CD4-positive, alpha-beta T cell treated with Interleukin-4 for 1 hour (primary cell): ENCODE results near the gene CNGB1.
"Not testable (repeated sequence)": the region's sequence is repeated elsewhere in the genome, so short reads cannot be mapped to it uniquely, and the experiment has no call there.

Experiments
- DNase-seq, 2 donors: peaks; one replicate each; pipeline ENCODE4 v3.0.0-alpha.2; 2020 to 2022

The CNGB1 gene

GRCh38 chr16:57950382-57950781, 20.5 kb downstream of the CNGB1 start:
- DNase-seq: no peak

- no peak for DNase-seq
Measured at GRCh38 chr16:57949595-57950238, 21.2 kb downstream of the CNGB1 start.

GRCh38 chr16:57949013-57949412, 21.9 kb downstream of the CNGB1 start:
- DNase-seq: no peak

- DNase-seq: no peak
Measured at GRCh38 chr16:57948027-57948426, 22.9 kb downstream of the CNGB1 start.

GRCh38 chr16:57947261-57947660, 23.7 kb downstream of the CNGB1 start:
- no peak for DNase-seq

GRCh38 chr16:57946181-57946801, 24.6 kb downstream of the CNGB1 start:
- no peak for DNase-seq

GRCh38 chr16:57945740-57946138, 25.2 kb downstream of the CNGB1 start:
- DNase-seq: no peak

GRCh38 chr16:57944970-57945739, 25.8 kb downstream of the CNGB1 start:
- no peak for DNase-seq

- not testable (repeated sequence) for DNase-seq
Measured at GRCh38 chr16:57943381-57943780, 27.5 kb downstream of the CNGB1 start.

GRCh38 chr16:57941901-57942300, 29.0 kb downstream of the CNGB1 start:
- not testable (repeated sequence) for DNase-seq

- DNase-seq: no peak
Measured at GRCh38 chr16:57941016-57941664, 29.8 kb downstream of the CNGB1 start.

GRCh38 chr16:57940382-57940966, 30.5 kb downstream of the CNGB1 start:
- no peak for DNase-seq

GRCh38 chr16:57939872-57940224, 31.1 kb downstream of the CNGB1 start:
- no peak for DNase-seq

- no peak for DNase-seq
Measured at GRCh38 chr16:57938936-57939871, 31.7 kb downstream of the CNGB1 start.

- DNase-seq: no peak
Measured at GRCh38 chr16:57938484-57938883, 32.4 kb downstream of the CNGB1 start.

GRCh38 chr16:57937861-57938260, 33.1 kb downstream of the CNGB1 start:
- no peak for DNase-seq

- DNase-seq: no peak
Measured at GRCh38 chr16:57935904-57936303, 35.0 kb downstream of the CNGB1 start.

- DNase-seq: no peak
Measured at GRCh38 chr16:57930533-57930932, 40.4 kb downstream of the CNGB1 start.

GRCh38 chr16:57929250-57929649, 41.7 kb downstream of the CNGB1 start:
- DNase-seq: no peak

- DNase-seq: no peak
Measured at GRCh38 chr16:57926041-57926440, 44.9 kb downstream of the CNGB1 start.

GRCh38 chr16:57925310-57925709, 45.6 kb downstream of the CNGB1 start:
- DNase-seq: no peak

- no peak for DNase-seq
Measured at GRCh38 chr16:57924514-57924913, 46.4 kb downstream of the CNGB1 start.
